Gastroesophageal sphincter (tissue), 4 donors: Measurements from ENCODE around the gene LLGL2. TPM values are rescaled to one million over a fixed set of nuclear protein-coding genes. Genes with fewer than 3 reads are reported as not detected.
A peak's percentile ranks its signal among the peaks of the same experiment; 100 is the strongest.

ENCODE experiments used
- ATAC-seq: fragments of 150-250 bp; one replicate; pipeline ENCODE4 v1.9.1; 2016; ENCODE audit warnings: mild to moderate bottlenecking, moderate library complexity
- H3K27ac ChIP-seq, 4 donors: fragments of 200-600 bp; sonication (generic) in 3 of 4; 1 replicate in 3 of 4; 2 replicates in 1 of 4; pipeline ENCODE4 v1.5.1; 2016 to 2019
- H3K27me3 ChIP-seq: fragments of 200-600 bp; sonication (generic); one replicate; pipeline ENCODE4 v1.5.1; 2019
- H3K36me3 ChIP-seq, 2 donors: fragments of 200-600 bp; sonication (generic); one replicate each; pipeline ENCODE4 v1.5.1; 2019; ENCODE audit warnings: control low read depth in 1 of 2
- H3K4me1 ChIP-seq, 3 donors: fragments of 200-600 bp; sonication (generic); 1 replicate in 2 of 3; 2 replicates in 1 of 3; pipeline ENCODE4 v1.5.1; 2016 to 2019; ENCODE audit warnings: control low read depth in 2 of 3
- H3K4me3 ChIP-seq, 2 donors: fragments of 200-600 bp; sonication (generic); one replicate each; pipeline ENCODE4 v1.5.1; 2019; ENCODE audit warnings: mild to moderate bottlenecking in 1 of 2, moderate library complexity in 1 of 2
- H3K9me3 ChIP-seq, 3 donors: fragments of 200-600 bp; sonication (generic); one replicate each; pipeline ENCODE4 v1.5.1; 2017 to 2019; ENCODE audit warnings: control low read depth in 2 of 3
- EP300 ChIP-seq: sonication (generic); formaldehyde crosslinking; IDR thresholded peaks from one replicate; pipeline ENCODE4 v1.6.1; 2017; ENCODE audit warnings: antibody characterized with exemption, mild to moderate bottlenecking
- POLR2A ChIP-seq, 2 donors: fragments of 450-650 bp; IDR thresholded peaks; one replicate each; pipeline ENCODE4 v1.6.1; 2017; ENCODE audit warnings: antibody characterized with exemption in 2 of 2, mild to moderate bottlenecking in 2 of 2, moderate library complexity in 1 of 2
- POLR2AphosphoS5 ChIP-seq: sonication (generic); formaldehyde crosslinking; IDR thresholded peaks from one replicate; pipeline ENCODE4 v1.6.1; 2017; ENCODE audit warnings: antibody characterized with exemption
- WGBS, 2 donors: methylation state at CpG; one replicate each; pipeline ENCODE4 v1.1.5; 2018; ENCODE audit warnings: low coverage in 1 of 2; 5-methylcytosine and 5-hydroxymethylcytosine counted together
- total RNA-seq, 4 donors: library from RNA; depleted of rRNA; stranded (reverse); fragments of >200 nt; gene quantifications; one replicate each; pipeline ENCODE4 v1.1.0, GENCODE V29; 2016
- TF ChIP-seq, protein P1 (sequence below), 4 experiments: fragments of 200-600 bp in 2 of 4; fragments of 450-650 bp in 2 of 4; sonication (generic) in 1 of 4; IDR thresholded peaks; one replicate each; pipeline ENCODE4 v1.5.1; 2017 to 2019; ENCODE audit warnings: antibody characterized with exemption in 4 of 4, mild to moderate bottlenecking in 2 of 4, moderate library complexity in 2 of 4

Gene LLGL2
- total RNA-seq, 4 donors from 2014 or later: 2.3 to 7.9 (median 5.8) TPM

DNA sequence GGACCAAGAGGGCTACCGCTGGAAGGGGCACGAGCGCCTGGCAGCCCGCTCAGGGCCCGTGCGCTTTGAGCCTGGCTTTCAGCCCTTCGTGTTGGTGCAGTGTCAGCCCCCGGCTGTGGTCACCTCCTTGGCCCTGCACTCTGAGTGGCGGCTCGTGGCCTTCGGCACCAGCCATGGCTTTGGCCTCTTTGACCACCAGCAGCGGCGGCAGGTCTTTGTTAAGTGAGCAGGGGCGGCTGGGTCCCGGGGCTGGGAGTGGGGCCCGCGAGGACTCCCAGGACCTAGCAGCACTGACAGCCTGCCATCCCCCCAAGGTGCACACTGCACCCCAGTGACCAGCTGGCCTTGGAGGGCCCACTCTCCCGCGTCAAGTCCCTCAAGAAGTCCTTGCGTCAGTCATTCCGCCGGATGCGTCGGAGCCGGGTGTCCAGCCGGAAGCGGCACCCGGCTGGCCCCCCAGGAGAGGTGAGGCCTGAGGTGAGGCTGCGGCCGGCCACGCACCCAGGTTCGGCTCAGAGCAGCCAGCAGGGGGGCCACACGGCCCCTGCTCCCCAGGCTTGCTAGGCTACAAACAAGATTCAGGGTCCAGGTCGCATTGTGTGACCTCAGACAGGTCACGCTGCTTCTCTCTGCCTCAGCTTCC, 44.7 kb downstream of the LLGL2 start:
- no peak overlapping the region for H3K4me3 ChIP-seq
- no peaks in the 10 kb centered on the region for H3K4me1 ChIP-seq
- H3K27me3 ChIP-seq: no peaks in the 10 kb centered on the region
- ATAC-seq: no peak
- WGBS, 2 donors: 100% methylated on average over 1 of the region's 35 CpGs; no CpG with 5 or more reads in 1 of the 2 donors
- peaks cover 0 to 2% of the 10 kb centered on the region in 2 donors for H3K36me3 ChIP-seq
- H3K9me3 ChIP-seq: no peaks in the 10 kb centered on the region
- TF ChIP-seq EP300 (no peak), POLR2A (IDR thresholded peaks at IDR 0.05) (no peak)
- TF ChIP-seq, protein P1, sequence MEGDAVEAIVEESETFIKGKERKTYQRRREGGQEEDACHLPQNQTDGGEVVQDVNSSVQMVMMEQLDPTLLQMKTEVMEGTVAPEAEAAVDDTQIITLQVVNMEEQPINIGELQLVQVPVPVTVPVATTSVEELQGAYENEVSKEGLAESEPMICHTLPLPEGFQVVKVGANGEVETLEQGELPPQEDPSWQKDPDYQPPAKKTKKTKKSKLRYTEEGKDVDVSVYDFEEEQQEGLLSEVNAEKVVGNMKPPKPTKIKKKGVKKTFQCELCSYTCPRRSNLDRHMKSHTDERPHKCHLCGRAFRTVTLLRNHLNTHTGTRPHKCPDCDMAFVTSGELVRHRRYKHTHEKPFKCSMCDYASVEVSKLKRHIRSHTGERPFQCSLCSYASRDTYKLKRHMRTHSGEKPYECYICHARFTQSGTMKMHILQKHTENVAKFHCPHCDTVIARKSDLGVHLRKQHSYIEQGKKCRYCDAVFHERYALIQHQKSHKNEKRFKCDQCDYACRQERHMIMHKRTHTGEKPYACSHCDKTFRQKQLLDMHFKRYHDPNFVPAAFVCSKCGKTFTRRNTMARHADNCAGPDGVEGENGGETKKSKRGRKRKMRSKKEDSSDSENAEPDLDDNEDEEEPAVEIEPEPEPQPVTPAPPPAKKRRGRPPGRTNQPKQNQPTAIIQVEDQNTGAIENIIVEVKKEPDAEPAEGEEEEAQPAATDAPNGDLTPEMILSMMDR (IDR thresholded peaks at IDR 0.05): no peak
- peak overlapping the region in 1 of 4 donors; percentile 45 for H3K27ac ChIP-seq

DNA sequence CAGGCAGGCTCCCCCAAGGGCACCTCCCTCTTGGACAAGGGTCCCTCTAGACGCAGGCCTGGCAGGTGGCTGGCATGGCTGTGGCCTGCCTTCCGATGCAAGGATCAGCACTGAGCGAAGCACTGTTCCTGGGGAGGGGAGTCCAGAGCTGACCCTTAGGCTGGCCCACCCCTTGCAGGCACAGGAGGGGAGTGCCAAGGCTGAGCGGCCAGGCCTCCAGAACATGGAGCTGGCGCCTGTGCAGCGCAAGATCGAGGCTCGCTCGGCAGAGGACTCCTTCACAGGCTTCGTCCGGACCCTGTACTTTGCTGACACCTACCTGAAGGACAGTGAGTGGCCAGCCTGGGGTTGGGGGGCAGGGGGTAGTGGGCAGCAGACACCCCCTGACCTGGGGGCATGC, 45.3 kb downstream of the LLGL2 start:
- Histone ChIP-seq H3K36me3 (no peaks in the 10 kb centered on the region), H3K4me1 (no peaks in the 10 kb centered on the region), H3K27ac (peak overlapping the region in 1 of 4 donors; percentile 45), H3K9me3 (no peaks in the 10 kb centered on the region), H3K27me3 (no peaks in the 10 kb centered on the region), H3K4me3 (no peak overlapping the region)
- no peak for ATAC-seq
- no CpG with 5 or more reads among the region's 11 CpGs for WGBS, 2 donors
- TF ChIP-seq, protein P1 (IDR thresholded peaks at IDR 0.05): no peak
- TF ChIP-seq POLR2AphosphoS5: no peak
- TF ChIP-seq POLR2A (IDR thresholded peaks at IDR 0.05): no peak
- TF ChIP-seq EP300: no peak

DNA sequence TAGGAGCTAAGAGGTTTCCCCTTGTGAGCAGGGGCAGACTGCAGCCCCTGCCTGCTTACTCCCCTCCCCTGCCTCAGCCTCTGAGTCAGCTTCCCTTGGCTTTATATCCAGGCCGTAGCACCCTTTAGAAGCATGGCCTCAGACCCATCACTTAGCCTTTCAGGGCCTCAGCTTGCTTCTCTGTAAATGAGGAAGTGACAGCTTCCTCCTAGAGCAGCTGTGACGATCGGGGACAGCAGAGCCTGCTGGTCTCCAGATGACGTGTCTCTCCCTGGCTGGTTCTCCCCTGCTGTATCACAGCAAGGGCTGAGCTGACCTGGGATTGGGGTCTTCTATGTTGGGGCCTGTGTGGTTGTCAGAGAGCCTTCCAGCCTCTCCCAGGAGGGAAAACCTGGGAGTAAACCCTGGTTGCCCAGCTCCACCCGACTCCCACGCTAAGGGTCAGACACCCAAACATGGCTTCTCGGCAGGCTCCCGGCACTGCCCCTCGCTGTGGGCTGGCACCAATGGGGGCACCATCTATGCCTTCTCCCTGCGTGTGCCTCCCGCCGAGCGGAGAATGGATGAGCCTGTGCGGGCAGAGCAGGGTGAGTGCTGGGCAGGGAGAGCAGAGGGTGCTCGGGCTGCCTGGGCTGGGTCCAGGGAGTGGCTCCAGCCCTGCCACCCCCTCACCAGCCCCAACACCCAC, 45.8 kb downstream of the LLGL2 start:
- peak overlapping the region in 2 of 4 donors; percentile 35 to 45 for H3K27ac ChIP-seq

DNA sequence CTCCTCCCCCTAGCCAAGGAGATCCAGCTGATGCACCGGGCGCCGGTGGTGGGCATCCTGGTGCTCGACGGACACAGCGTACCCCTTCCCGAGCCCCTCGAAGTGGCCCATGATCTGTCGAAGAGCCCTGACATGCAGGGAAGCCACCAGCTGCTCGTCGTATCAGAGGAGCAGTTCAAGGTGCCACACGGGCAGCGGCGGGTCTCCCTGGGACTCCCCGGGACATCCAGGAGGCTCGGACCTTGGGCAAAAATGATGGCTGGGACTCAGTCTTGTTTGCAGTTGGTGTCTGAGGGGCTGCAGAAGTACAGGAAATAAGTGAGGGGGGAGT, 46.4 kb downstream of the LLGL2 start:
- no peak for ATAC-seq
- 100% methylated on average over 2 of the region's 16 CpGs; no CpG with 5 or more reads in 1 of the 2 donors for WGBS, 2 donors
- H3K27ac ChIP-seq: peak overlapping the region in 1 of 4 donors; percentile 16
- TF ChIP-seq EP300: no peak
- no peak for TF ChIP-seq POLR2A (IDR thresholded peaks at IDR 0.05)
- TF ChIP-seq POLR2AphosphoS5: no peak
- TF ChIP-seq, protein P1 (IDR thresholded peaks at IDR 0.05): no peak
- no peaks in the 10 kb centered on the region for H3K4me1 ChIP-seq
- H3K27me3 ChIP-seq: no peaks in the 10 kb centered on the region
- no peaks in the 10 kb centered on the region for H3K9me3 ChIP-seq
- H3K4me3 ChIP-seq: no peak overlapping the region
- H3K36me3 ChIP-seq: no peaks in the 10 kb centered on the region

More for the DNA sequence above, 45.8 kb downstream of the LLGL2 start:
- H3K4me3 ChIP-seq: no peak overlapping the region
- H3K27me3 ChIP-seq: no peaks in the 10 kb centered on the region
- no peak for TF ChIP-seq POLR2A (IDR thresholded peaks at IDR 0.05)
- no peak for TF ChIP-seq EP300
- no peak for TF ChIP-seq POLR2AphosphoS5
- TF ChIP-seq, protein P1 (IDR thresholded peaks at IDR 0.05): no peak
- no CpG with 5 or more reads among the region's 15 CpGs for WGBS, 2 donors
- no peaks in the 10 kb centered on the region for H3K4me1 ChIP-seq
- peak; percentile 59 for ATAC-seq
- no peaks in the 10 kb centered on the region for H3K9me3 ChIP-seq
- no peaks in the 10 kb centered on the region for H3K36me3 ChIP-seq
